Activated CD4-positive, CD25-positive, alpha-beta regulatory T cell treated with anti-CD3 and anti-CD28 coated beads, Interleukin-2, amount 50 U/mL, for 16 hours (primary cell): ENCODE data around the gene RCCD1.
"Not testable (repeated sequence)": the region's sequence is repeated elsewhere in the genome, so short reads cannot be mapped to it uniquely, and the experiment has no call there.

ENCODE experiments used
- DNase-seq: peaks from one replicate; pipeline ENCODE4 v3.0.0-alpha.2; 2020; ENCODE audit warnings: low read depth, low spot score

The RCCD1 gene

GRCh38 chr15:90954712-90955623 lies at the start of gene RCCD1:
RCCD1 (plus strand) TSS chr15:90954884; CDS start chr15:90956735, 1,851 bp downstream.
- peak; percentile 82 for DNase-seq

- DNase-seq = no peak
These were observed 49.1 kb upstream of the RCCD1 start for GRCh38 chr15:90905306-90906180.

- DNase-seq = no peak
These were observed 48.4 kb upstream of the RCCD1 start for GRCh38 chr15:90906181-90906849.

GRCh38 chr15:90907051-90907660 lies 47.5 kb upstream of the RCCD1 start:
- no peak for DNase-seq

- DNase-seq = no peak
These were observed 46.7 kb upstream of the RCCD1 start for GRCh38 chr15:90907838-90908507.

GRCh38 chr15:90909449-90909848 lies 45.2 kb upstream of the RCCD1 start:
- DNase-seq = not testable (repeated sequence)

GRCh38 chr15:90909976-90910375 lies 44.7 kb upstream of the RCCD1 start:
- no peak for DNase-seq

GRCh38 chr15:90910441-90911301 lies 44.0 kb upstream of the RCCD1 start:
- no peak for DNase-seq

- DNase-seq = no peak
These were observed 43.4 kb upstream of the RCCD1 start for GRCh38 chr15:90911302-90911623.

- no peak for DNase-seq
These were observed 42.5 kb upstream of the RCCD1 start for GRCh38 chr15:90911906-90912769.

- DNase-seq = no peak
These were observed 42.0 kb upstream of the RCCD1 start for GRCh38 chr15:90912770-90913075.

GRCh38 chr15:90913398-90913944 lies 41.2 kb upstream of the RCCD1 start:
- DNase-seq = no peak

- DNase-seq = no peak
These were observed 40.2 kb upstream of the RCCD1 start for GRCh38 chr15:90914305-90915080.

GRCh38 chr15:90915216-90915807 lies 39.4 kb upstream of the RCCD1 start:
- DNase-seq = no peak

GRCh38 chr15:90915808-90916440 lies 38.8 kb upstream of the RCCD1 start:
- no peak for DNase-seq

- no peak for DNase-seq
These were observed 38.2 kb upstream of the RCCD1 start for GRCh38 chr15:90916461-90916860.

GRCh38 chr15:90917569-90917968 lies 37.1 kb upstream of the RCCD1 start:
- no peak for DNase-seq
